Fibroblast of lung (primary cell): ENCODE results near the gene LRRK1. TPM values are rescaled to one million over a fixed set of nuclear protein-coding genes. Genes with fewer than 3 reads are reported as not detected.
A peak's percentile ranks its signal among the peaks of the same experiment; 100 is the strongest.

Experiments
- DNase-seq, 2 donors: peaks; one replicate each; pipeline versions ENCODE4 v3.0.0 to v3.0.0-alpha.2; 2010; ENCODE audit warnings: low read depth in 2 of 2
- H2AFZ ChIP-seq: 2 replicates; pipeline ENCODE4 v1.5.1; 2012; ENCODE audit warnings: low read length, control low read depth, inconsistent platforms
- H3K27ac ChIP-seq: 2 replicates; pipeline ENCODE4 v1.5.1; 2011; ENCODE audit warnings: low read length, control low read depth; ENCODE audit not compliant: insufficient read depth
- H3K27me3 ChIP-seq: 2 replicates; pipeline ENCODE4 v1.5.1; 2011; ENCODE audit warnings: mild to moderate bottlenecking, low read length; ENCODE audit not compliant: control insufficient read depth, insufficient read depth
- H3K36me3 ChIP-seq: 2 replicates; pipeline ENCODE4 v1.5.1; 2011; ENCODE audit warnings: low read length; ENCODE audit not compliant: control insufficient read depth, insufficient read depth
- H3K4me1 ChIP-seq: 2 replicates; pipeline ENCODE4 v1.5.1; 2011; ENCODE audit warnings: low read length; ENCODE audit not compliant: control insufficient read depth, insufficient read depth; ENCODE audit errors: extremely low read depth
- H3K4me2 ChIP-seq: 2 replicates; pipeline ENCODE4 v1.5.1; 2011; ENCODE audit warnings: low read length, control low read depth; ENCODE audit not compliant: insufficient read depth; ENCODE audit errors: extremely low read depth
- H3K4me3 ChIP-seq, 4 experiments: fragments of 200-600 bp in 1 of 4; sonication (generic) in 1 of 4; replicated peaks in 1 of 4; 2 replicates each; pipeline ENCODE4 v1.5.1; 2011 to 2016; ENCODE audit warnings: low read length in 4 of 4, low read depth in 3 of 4, mild to moderate bottlenecking in 3 of 4, control low read depth in 2 of 4, inconsistent platforms in 1 of 4, mixed read lengths in 1 of 4; ENCODE audit not compliant: insufficient read depth in 1 of 4; ENCODE audit errors: control extremely low read depth in 1 of 4
- H3K79me2 ChIP-seq: 2 replicates; pipeline ENCODE4 v1.5.1; 2012; ENCODE audit warnings: mild to moderate bottlenecking, low read length, inconsistent platforms; ENCODE audit not compliant: control insufficient read depth, insufficient read depth
- H3K9ac ChIP-seq: 2 replicates; pipeline ENCODE4 v1.5.1; 2011; ENCODE audit warnings: mild to moderate bottlenecking, low read length, control low read depth; ENCODE audit not compliant: insufficient read depth
- H3K9me3 ChIP-seq: 2 replicates; pipeline ENCODE4 v1.5.1; 2012; ENCODE audit warnings: low read depth, low read length; ENCODE audit not compliant: control insufficient read depth, insufficient read depth
- H4K20me1 ChIP-seq: 2 replicates; pipeline ENCODE4 v1.5.1; 2011; ENCODE audit warnings: low read length; ENCODE audit not compliant: control insufficient read depth, insufficient read depth; ENCODE audit errors: extremely low read depth
- EZH2 ChIP-seq: IDR thresholded peaks from 2 replicates; pipeline ENCODE4 v1.5.1; 2012; ENCODE audit warnings: low read length, control low read depth, mild to moderate bottlenecking; ENCODE audit errors: missing control alignments
- polyA plus RNA-seq, 2 donors: library from polyadenylated mRNA; depleted of rRNA in 1 of 2; stranded (reverse) in 1 of 2; unstranded in 1 of 2; fragments of >200 nt; gene quantifications; 2 replicates each; pipeline ENCODE4 v1.2.1, GENCODE V29; 2011 to 2012; ENCODE audit warnings: missing spikeins in 1 of 2
- total RNA-seq: library from RNA; depleted of rRNA; stranded (reverse); fragments of >200 nt; gene quantifications from 2 replicates; pipeline ENCODE4 v1.2.1, GENCODE V29; 2014
- TF ChIP-seq, protein P1 (sequence below), 2 donors: IDR thresholded peaks in 1 of 2; conservative IDR thresholded peaks in 1 of 2; 1 replicate in 1 of 2; 2 replicates in 1 of 2; pipeline ENCODE4 v1.5.1; 2011 to 2012; ENCODE audit warnings: low read length in 2 of 2, control low read depth in 1 of 2, inconsistent platforms in 1 of 2, low read depth in 1 of 2, mild to moderate bottlenecking in 1 of 2

LRRK1 gene
- total and polyA plus RNA-seq, 2 donors (not counting 1 experiment from before 2014, with no cell fraction given) = 3.8 to 12.2 TPM

DNA sequence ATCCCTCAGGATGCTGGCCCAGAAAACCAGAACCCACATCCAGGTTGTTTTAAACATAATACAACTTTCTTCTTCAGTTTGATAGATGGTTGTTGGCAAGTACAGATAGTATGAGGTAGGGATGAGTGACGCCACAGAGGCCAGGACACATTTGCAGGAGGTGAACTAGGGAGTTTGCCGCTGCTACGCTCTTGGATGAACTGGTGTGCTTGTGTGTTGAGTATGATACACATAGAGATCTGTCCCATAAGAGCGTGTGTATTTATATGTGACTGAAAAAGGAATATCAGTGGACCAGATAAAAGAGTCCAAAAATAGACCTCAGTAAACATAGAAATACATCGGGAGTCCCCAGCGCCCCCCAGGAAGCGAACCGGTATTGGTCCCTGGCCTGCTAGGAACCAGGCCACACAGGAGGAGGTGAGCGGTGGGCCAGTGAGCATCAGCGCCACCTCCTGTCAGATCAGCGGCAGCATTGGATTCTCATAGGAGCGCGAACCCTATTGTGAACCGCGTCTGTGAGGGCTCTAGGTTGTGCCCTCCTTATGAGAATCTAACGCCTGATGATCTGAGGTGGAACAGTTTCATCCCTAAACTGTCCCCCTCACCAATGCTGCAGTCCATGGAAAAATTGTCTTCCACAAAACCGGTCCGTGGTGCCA, 98.1 kb downstream of the LRRK1 start:
- H3K79me2 ChIP-seq = no peaks in the 10 kb centered on the region
- no peak overlapping the region for H2AFZ ChIP-seq
- no peak overlapping the region for H3K9ac ChIP-seq
- H3K27ac ChIP-seq = no peak overlapping the region
- H3K27me3 ChIP-seq = no peaks in the 10 kb centered on the region
- H3K4me3 ChIP-seq = no peak overlapping the region
- H3K4me2 ChIP-seq = no peak overlapping the region
- no peaks in the 10 kb centered on the region for H3K9me3 ChIP-seq
- no peaks in the 10 kb centered on the region for H3K4me1 ChIP-seq
- TF ChIP-seq EZH2 = no peak
- TF ChIP-seq, protein P1, sequence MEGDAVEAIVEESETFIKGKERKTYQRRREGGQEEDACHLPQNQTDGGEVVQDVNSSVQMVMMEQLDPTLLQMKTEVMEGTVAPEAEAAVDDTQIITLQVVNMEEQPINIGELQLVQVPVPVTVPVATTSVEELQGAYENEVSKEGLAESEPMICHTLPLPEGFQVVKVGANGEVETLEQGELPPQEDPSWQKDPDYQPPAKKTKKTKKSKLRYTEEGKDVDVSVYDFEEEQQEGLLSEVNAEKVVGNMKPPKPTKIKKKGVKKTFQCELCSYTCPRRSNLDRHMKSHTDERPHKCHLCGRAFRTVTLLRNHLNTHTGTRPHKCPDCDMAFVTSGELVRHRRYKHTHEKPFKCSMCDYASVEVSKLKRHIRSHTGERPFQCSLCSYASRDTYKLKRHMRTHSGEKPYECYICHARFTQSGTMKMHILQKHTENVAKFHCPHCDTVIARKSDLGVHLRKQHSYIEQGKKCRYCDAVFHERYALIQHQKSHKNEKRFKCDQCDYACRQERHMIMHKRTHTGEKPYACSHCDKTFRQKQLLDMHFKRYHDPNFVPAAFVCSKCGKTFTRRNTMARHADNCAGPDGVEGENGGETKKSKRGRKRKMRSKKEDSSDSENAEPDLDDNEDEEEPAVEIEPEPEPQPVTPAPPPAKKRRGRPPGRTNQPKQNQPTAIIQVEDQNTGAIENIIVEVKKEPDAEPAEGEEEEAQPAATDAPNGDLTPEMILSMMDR (conservative IDR thresholded peaks at IDR 0.05 in 1 of 2, IDR thresholded peaks at IDR 0.05 in 1 of 2; ENCODE audit: low read depth in 1 of 2, low read length in 2 of 2) = peak in 1 of 2 donors; percentile 10
- no peaks in the 10 kb centered on the region for H4K20me1 ChIP-seq
- H3K36me3 ChIP-seq = peaks cover 2% of the 10 kb centered on the region
- no peak for DNase-seq

DNA sequence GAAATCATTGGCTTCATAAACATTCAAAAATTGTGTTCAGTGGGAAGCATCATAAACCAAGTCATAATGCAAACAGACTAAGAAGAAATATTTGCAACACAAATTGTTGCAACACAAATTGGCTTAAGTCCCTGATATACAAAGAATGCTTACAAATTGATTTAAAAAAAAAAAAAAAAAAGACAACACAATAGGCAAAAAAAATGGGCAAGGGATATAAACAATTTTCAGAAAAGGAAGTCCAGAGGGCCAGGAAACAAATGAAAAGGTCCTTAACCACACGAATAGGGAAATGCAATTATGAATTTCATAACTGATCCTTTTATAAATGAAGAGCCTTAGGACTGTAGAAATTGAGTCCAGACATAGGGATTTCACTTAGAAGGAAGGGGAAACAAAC, 98.9 kb downstream of the LRRK1 start:
- Histone ChIP-seq H2AFZ (no peak overlapping the region), H3K27ac (no peak overlapping the region), H3K4me2 (no peak overlapping the region), H3K27me3 (no peaks in the 10 kb centered on the region), H3K4me1 (no peaks in the 10 kb centered on the region), H3K9ac (no peak overlapping the region), H3K9me3 (no peaks in the 10 kb centered on the region), H3K4me3 (no peak overlapping the region), H3K36me3 (peaks cover 2% of the 10 kb centered on the region), H4K20me1 (no peaks in the 10 kb centered on the region), H3K79me2 (no peaks in the 10 kb centered on the region)
- peak in 1 of 2 donors; percentile 92 for DNase-seq
- no peak for TF ChIP-seq EZH2
- TF ChIP-seq, protein P1 (conservative IDR thresholded peaks at IDR 0.05 in 1 of 2, IDR thresholded peaks at IDR 0.05 in 1 of 2; ENCODE audit: low read depth in 1 of 2, low read length in 2 of 2) = no peak

DNA sequence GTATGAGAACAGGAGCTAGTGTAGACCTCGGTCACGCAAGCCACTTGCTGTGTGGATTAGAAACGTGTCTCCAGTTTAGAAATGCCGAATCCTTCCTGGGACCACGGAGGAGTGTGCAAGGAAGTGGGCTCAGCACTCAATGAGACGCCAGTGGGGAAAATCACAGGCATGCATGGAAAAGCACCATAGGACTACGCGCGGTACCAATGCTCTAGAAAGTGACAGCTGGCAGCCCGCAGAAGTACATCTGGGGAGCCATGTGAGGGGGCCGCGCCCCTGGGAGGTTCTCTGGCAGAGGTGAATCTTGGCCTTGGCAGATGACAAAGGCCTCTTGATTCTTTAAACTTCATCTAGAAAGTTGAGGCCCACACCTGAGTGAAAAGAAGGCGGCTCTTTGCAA, 99.3 kb downstream of the LRRK1 start:
- Histone ChIP-seq H3K4me1 (peaks cover under 1% of the 10 kb centered on the region), H3K4me2 (no peak overlapping the region), H2AFZ (no peak overlapping the region), H3K36me3 (peaks cover 2% of the 10 kb centered on the region), H3K4me3 (no peak overlapping the region), H3K27me3 (no peaks in the 10 kb centered on the region), H3K79me2 (no peaks in the 10 kb centered on the region), H3K27ac (no peak overlapping the region), H3K9me3 (no peaks in the 10 kb centered on the region), H4K20me1 (no peaks in the 10 kb centered on the region), H3K9ac (no peak overlapping the region)
- TF ChIP-seq EZH2 = no peak
- DNase-seq = no peak
